ENCODE data around the gene RAB31.

Gene RAB31

GRCh38 chr18:9786631-9787030 is 78.5 kb downstream of the RAB31 start:
- CTCF ChIA-PET = interaction anchor here (1.0 kb wide), 1 partner anchor 20 kb away, joined by 3 read pairs; no protein-coding TSS in a partner anchor
- Histone ChIP-seq H3K4me1 (ENCODE audit: control insufficient read depth, insufficient read depth, low read length) (no peaks in the 10 kb centered on the region), H3K27ac (ENCODE audit: extremely low read depth, low read depth, low read length) (no peak overlapping the region), H3K9me3 (ENCODE audit: control insufficient read depth, insufficient read depth, low read depth, low read length) (no peaks in the 10 kb centered on the region), H3K36me3 (ENCODE audit: control insufficient read depth in 2 of 2, insufficient read depth in 1 of 2, low read length in 2 of 2) (no peaks in the 10 kb centered on the region), H3K4me3 (ENCODE audit: low read depth, low read length) (no peak overlapping the region)
- POLR2A ChIA-PET = no interaction called here
- TF ChIP-seq HOXA7 (CRISPR knock-in tag; IDR thresholded peaks at IDR 0.05; ENCODE audit: borderline replicate concordance) (no peak), ZBTB7A (tag by site-specific recombination; IDR thresholded peaks at IDR 0.05; ENCODE audit: low read depth) (no peak), ZNF148 (tag by site-specific recombination; IDR thresholded peaks at IDR 0.05; ENCODE audit: borderline replicate concordance) (no peak), ZFP69B (tag by site-specific recombination; IDR thresholded peaks at IDR 0.05) (no peak), ZNF221 (tag by site-specific recombination; IDR thresholded peaks at IDR 0.05; ENCODE audit: borderline replicate concordance) (no peak), ZFP41 (tag by site-specific recombination; IDR thresholded peaks at IDR 0.05; ENCODE audit: borderline replicate concordance) (no peak), ZNF514 (tag by site-specific recombination; IDR thresholded peaks at IDR 0.05) (no peak), KLF9 (tag by site-specific recombination; IDR thresholded peaks at IDR 0.05; ENCODE audit: low read depth) (no peak), ZIC2 (tag by site-specific recombination; IDR thresholded peaks at IDR 0.05) (no peak), ZSCAN4 (tag by site-specific recombination; IDR thresholded peaks at IDR 0.05) (no peak), ZNF202 (tag by site-specific recombination; IDR thresholded peaks at IDR 0.05; ENCODE audit: borderline replicate concordance) (no peak)
- TF ChIP-seq, protein P1, sequence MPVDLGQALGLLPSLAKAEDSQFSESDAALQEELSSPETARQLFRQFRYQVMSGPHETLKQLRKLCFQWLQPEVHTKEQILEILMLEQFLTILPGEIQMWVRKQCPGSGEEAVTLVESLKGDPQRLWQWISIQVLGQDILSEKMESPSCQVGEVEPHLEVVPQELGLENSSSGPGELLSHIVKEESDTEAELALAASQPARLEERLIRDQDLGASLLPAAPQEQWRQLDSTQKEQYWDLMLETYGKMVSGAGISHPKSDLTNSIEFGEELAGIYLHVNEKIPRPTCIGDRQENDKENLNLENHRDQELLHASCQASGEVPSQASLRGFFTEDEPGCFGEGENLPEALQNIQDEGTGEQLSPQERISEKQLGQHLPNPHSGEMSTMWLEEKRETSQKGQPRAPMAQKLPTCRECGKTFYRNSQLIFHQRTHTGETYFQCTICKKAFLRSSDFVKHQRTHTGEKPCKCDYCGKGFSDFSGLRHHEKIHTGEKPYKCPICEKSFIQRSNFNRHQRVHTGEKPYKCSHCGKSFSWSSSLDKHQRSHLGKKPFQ (tag by site-specific recombination; IDR thresholded peaks at IDR 0.05) = no peak
- TF ChIP-seq, protein P2, sequence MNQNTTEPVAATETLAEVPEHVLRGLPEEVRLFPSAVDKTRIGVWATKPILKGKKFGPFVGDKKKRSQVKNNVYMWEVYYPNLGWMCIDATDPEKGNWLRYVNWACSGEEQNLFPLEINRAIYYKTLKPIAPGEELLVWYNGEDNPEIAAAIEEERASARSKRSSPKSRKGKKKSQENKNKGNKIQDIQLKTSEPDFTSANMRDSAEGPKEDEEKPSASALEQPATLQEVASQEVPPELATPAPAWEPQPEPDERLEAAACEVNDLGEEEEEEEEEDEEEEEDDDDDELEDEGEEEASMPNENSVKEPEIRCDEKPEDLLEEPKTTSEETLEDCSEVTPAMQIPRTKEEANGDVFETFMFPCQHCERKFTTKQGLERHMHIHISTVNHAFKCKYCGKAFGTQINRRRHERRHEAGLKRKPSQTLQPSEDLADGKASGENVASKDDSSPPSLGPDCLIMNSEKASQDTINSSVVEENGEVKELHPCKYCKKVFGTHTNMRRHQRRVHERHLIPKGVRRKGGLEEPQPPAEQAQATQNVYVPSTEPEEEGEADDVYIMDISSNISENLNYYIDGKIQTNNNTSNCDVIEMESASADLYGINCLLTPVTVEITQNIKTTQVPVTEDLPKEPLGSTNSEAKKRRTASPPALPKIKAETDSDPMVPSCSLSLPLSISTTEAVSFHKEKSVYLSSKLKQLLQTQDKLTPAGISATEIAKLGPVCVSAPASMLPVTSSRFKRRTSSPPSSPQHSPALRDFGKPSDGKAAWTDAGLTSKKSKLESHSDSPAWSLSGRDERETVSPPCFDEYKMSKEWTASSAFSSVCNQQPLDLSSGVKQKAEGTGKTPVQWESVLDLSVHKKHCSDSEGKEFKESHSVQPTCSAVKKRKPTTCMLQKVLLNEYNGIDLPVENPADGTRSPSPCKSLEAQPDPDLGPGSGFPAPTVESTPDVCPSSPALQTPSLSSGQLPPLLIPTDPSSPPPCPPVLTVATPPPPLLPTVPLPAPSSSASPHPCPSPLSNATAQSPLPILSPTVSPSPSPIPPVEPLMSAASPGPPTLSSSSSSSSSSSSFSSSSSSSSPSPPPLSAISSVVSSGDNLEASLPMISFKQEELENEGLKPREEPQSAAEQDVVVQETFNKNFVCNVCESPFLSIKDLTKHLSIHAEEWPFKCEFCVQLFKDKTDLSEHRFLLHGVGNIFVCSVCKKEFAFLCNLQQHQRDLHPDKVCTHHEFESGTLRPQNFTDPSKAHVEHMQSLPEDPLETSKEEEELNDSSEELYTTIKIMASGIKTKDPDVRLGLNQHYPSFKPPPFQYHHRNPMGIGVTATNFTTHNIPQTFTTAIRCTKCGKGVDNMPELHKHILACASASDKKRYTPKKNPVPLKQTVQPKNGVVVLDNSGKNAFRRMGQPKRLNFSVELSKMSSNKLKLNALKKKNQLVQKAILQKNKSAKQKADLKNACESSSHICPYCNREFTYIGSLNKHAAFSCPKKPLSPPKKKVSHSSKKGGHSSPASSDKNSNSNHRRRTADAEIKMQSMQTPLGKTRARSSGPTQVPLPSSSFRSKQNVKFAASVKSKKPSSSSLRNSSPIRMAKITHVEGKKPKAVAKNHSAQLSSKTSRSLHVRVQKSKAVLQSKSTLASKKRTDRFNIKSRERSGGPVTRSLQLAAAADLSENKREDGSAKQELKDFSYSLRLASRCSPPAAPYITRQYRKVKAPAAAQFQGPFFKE (tag by site-specific recombination; IDR thresholded peaks at IDR 0.05; ENCODE audit: borderline replicate concordance) = no peak
- TF ChIP-seq, protein P3, sequence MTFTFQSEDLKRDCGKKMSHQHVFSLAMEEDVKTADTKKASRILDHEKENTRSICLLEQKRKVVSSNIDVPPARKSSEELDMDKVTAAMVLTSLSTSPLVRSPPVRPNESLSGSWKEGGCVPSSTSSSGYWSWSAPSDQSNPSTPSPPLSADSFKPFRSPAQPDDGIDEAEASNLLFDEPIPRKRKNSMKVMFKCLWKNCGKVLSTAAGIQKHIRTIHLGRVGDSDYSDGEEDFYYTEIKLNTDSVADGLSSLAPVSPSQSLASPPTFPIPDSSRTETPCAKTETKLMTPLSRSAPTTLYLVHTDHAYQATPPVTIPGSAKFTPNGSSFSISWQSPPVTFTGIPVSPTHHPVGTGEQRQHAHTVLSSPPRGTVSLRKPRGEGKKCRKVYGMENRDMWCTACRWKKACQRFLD (tag by site-specific recombination; IDR thresholded peaks at IDR 0.05) = no peak
